ENCODE measurements around the gene PPP6C.
"Not testable (repeated sequence)": the region's sequence is repeated elsewhere in the genome, so short reads cannot be mapped to it uniquely, and the experiment has no call there.

PPP6C gene

DNA sequence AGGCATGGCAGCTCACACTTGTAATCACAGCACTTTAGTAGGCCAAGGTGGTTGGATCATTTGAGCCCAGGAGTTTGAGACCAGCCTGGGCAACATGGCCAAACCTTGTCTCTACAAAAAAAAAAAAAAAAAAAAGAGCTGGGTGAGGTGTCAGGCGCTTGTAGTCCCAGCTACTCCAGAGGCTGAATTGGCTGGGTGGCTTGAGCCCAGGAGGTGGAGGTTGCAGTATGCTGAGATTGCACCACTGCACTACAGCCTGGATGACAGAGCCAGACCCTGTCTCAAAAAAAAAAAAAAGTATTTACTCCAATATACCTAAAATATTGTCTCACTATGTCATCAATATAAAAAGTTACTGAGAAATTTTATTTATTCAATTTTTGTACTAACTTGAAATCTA, 49.0 kb downstream of the PPP6C start:
- DNase-seq: no peak

DNA sequence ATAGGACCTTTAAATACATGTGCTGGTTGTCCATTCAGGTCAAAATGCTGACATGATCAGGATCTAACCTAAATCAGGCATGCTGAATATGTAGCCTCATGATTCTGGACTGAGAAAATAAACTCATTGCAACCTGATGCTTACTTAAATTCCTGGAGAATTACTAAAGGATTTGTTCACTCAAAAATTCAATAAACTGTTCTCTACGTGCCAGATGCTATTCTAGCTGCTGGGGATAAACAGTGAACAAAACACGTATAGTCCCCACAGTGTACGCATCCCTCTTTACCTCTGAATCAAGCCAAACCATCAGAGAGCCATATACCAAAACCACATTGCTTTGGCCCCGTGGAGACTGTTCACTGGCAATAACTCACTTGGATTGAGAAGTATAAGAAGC, 52.4 kb downstream of the PPP6C start:
- DNase-seq: no peak

DNA sequence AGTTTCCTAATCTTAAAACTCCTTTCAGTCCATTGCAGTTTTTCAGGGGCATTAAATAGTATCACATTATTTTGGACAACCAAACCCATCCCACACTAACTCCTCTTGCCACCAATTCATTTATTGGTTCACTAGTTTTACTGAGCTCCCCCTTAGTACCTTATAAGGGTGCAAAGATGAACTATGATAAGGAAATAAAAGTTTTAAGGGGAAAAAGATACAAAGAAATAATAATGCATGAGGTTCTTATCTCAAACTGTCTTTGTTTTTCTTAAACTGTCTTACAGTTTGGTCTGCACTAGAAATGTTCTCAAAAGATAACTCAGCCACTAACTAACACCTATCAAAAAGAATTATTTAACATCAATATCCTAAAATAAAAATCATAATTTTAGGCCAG, 54.6 kb downstream of the PPP6C start:
- DNase-seq: no peak

DNA sequence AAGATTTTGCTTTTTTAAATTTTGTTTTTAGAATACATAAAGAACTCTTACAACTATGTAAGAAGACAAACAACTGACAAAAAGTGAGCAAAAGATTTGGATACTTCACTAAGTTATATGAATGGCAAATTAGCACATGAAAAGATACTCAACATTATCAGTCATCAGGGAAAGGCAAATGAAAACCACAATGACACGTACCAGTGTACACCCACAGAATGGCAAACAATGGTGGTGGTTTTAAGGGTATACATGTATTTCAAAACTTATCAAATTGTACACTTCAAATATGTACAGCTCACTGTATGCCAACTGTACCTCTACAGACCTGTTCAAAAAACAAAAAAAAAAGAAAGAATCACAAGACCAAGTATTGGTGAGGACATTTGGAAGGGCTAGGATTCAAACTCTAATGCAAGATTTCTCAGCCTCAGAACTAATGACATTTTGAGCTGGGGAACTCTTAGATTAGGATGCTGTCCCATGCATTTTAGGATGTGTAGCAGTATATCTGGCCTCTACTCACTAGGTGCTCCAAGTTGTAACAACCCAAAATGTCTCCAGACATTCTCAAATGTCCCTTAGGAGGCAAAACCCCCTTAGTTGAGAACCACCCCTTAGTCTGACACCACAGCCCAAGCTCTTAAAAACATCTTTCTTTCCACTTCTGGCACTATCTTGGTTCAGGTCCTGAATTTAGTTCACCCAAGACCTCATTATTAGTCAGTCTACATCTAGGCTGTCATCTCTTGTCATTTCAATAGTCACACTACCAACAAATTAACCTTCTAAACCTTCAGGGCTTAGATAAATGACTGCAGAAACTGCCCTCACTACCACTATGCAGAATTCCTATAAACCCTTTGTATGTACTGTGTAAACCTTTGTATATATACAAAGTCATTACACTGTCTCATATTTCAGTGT, 55.9 kb downstream of the PPP6C start:
- DNase-seq: no peak

DNA sequence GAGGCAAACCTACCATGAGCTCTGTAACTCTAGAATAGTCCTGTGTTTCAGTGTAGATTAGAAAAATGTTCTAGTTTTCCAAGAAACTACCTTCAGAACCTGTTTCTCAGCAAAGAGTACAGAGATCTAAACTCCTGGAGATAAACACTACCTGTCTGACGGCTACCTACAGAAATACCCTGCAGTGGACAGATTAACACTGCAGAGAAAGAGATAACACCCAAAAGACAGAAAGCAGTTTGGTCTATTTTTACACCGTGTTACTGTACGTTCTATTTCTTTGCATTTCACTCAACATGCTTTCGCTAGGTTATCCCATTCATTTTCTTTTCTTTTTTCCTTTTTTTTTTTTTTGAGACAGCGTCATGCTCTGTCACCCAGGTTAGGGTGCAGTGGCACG, 57.8 kb downstream of the PPP6C start:
- DNase-seq: no peak

DNA sequence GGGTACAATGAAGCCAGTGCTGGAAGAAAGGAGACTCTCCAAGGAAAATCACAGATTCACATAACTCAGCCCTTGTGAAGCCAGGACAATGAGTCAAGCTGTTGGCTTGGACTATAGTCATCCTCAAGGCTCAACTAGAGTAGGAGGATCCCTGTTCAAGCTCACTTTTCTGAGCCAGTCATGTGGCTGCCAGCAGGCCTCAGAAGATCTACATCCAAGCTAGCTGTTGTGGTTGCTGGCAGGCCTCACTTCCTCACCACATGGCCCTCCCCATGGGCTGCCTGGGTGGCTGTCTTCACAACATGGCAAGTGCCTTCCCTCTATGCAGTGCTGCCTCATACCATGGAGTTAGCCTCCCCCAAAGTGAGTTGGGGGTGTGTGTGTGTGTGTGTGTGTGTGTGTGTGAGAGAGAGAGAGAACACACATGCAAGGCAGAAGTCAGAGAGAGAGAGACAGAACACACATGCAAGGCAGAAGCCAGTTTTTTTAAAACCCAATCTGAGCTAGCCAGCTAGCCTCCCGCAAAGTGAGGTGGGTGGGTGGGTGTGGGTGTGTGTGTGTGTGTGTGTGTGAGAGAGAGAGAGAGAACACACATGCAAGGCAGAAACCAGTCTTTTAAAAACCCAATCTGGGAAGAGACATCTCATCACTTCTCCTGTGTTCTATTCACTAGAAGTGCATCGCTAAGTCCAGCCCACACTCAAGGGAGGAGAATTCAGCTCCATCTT, 63.4 kb downstream of the PPP6C start:
- DNase-seq: peak; percentile 83

DNA sequence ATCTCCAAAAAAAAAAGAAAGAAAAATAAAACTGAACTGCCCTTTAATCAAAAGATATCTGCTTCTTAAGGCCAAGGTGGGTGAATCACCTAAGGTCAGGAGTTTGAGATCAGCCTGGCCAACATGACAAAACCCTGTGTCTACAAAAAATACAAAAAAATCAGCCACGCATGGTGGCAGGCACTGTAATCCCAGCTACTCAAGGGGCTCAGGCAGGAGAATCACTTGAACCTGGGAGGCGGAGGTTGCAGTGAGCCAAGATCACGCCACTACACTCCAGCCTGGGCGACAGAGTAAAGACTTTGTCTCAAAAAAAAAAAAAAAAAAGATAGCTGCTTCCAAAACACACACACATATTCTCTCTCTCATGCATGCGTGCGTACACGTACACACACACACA, 64.1 kb downstream of the PPP6C start:
- no peak for DNase-seq

DNA sequence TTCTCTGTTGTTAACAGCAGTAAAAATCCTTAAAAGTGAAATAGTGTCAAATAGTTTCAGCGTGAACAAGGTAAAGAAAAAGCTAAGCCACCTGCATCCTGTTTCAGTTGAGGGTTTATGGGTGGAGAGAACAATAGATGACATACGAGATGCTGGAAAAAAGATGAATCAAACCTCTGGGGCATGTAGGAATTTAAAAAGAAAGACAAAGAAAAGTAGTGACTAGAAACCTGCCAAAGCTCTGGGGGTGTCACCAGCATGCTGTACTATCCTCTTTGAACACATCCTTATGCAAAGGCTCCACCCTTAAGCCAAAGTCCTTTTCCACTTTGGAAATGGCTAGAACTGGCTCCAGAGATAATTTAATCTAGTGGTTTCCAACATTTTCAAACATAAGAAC, 68.5 kb downstream of the PPP6C start:
- no peak for DNase-seq

DNA sequence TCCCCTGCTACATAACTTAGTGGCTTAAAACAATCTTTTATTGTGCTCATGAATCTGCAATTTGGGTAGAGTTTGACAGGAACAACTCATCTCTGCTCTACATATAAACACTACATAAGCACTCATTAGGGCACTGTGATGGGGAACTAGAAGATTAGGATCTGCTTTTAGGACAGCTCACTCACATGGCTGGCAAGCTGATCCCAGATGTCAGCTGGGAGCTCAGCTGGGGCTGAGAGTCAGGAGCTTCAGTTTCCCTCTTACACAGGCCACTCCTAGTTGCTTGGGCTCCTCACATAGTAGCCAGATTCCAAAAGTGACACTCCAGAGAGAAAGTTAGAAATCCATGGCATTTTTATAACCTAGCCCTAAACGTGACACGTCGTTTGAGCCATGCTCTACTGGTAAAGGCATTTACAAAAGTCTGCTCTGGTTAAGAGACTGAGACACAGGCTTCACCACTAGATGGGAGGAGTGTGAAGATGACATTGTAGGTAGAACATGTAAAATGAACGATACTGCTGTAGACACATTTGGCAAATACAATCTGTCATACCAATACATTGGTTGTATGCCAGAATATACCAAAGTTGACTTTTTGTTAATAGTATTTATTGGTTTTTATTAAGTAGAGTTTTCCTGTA, 69.8 kb downstream of the PPP6C start:
- no peak for DNase-seq

DNA sequence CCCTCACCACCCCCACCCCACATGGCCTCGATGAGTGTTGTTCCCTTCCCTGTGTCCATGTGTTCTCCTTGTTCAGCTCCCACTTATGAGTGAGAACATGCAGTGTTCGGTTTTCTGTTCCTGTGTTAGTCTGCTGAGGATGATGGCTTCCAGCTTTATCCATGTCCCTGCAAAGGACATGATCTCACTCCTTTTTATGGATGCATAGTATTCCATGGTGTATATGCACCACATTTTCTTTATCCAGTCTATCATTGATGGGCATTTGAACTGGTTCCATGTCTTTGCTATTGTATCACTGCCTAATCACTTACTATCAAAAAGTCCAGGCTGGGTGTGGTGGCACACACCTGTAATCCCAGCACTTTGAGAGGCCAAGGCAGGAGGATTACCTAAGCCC, 70.9 kb downstream of the PPP6C start:
- not testable (repeated sequence) for DNase-seq

DNA sequence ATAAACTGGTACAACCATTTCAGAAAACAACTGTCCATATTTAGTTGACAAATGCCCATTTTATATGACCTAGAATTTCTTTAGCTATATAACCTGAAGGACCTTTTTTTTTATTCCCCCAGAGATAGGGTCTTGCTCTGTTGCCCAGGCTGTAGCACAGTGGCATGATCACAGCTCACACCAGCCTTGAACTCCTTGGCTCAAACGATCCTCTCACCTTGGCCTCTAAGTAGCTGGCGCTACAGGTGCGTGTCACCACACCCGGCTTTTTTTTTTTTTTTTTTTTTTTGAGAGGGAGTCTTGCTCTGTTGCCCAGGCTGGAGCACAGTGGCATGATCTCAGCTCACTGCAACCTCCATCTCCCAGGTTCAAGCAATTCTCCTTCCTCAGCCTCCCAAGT, 75.1 kb downstream of the PPP6C start:
- not testable (repeated sequence) for DNase-seq

DNA sequence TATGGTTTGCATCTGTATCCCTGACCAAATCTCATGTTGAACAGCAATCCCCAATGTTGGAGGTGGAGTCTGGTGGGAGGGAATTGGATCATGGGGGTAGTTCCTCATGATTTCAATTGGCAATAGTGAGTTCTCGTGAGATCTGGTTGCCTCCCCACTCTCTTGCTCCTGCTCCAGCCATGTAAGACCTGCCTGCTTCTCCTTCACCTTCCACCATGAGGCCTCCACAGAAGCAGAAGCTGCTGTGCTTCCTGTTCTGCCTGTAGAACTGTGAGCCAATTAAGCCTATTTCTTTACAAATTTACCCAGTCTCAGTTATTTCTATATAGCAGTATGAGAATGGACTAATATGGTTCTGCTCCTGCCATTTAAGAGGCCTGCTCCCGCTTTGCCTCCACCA, 79.1 kb downstream of the PPP6C start:
- no peak for DNase-seq

DNA sequence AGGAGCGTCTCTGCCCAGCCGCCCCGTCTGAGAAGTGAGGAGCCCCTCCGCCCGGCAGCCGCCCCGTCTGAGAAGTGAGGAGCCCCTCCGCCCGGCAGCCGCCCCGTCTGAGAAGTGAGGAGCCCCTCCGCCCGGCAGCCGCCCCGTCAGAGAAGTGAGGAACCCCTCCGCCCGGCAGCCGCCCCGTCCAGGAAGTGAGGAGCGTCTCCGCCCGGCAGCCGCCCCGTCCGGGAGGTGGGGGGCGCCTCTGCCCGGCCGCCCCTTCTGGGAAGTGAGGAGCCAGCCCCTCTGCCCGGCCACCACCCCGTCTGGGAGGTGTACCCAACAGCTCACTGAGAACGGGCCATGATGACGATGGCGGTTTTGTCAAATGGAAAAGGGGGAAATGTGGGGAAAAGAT, 81.1 kb downstream of the PPP6C start:
- DNase-seq: not testable (repeated sequence)

DNA sequence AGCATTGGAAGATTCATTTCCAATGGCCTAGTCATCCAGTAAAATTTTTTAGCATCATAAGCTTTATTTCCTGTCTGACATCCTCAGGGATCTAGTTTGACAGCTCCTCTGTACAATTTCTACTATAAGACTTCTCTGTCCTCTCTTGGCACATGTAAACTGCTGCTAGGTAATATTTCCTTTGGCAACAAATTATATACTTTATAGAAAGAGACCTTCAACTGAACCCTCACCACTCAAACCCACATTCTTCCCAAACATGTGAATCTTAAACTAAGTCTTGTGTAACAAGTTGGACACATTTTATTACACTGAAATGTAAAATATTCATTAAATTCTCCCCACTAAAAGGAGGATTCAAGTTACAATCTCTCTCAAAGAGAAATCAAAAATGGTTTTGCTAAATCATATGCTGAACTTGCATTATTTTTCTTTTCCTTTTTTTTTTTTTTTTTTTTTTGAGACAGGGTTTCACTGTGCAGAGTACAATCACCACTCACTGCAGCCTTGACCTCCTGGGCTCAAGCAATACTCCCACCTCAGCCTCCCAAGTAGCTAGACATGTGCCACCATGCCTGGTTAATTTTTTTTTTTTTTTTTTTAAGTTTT, 83.2 kb downstream of the PPP6C start:
- no peak for DNase-seq

DNA sequence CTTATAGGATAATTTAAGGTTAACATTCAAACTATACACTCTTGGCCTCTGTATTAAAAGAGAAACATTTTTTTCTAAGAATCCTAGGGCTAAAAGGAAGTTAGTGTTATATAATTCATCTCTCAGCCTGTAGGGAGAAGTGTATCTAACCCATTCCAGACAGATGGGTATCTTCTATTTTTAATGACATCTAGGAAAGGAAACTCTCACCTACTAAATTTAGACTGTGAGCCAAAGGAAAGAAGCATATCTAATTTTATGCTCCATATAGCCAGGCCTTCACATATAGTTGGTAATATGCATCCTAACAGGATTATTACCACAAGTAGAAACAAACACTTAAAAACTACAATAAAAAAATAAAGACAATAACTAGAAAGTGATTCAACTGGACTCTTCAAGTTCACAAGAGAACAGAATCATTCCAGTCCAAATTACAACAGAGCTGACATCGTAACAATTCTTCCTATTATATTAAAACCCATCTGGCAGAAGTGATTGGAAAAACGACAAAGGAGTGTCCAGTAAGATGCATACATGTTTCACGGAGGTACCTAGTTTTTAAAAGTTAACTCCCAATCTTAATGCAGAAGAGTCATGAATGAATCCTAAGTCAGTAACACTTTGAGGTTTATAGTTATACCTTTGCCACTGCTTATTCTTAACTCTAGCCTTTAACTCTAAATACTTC, 85.7 kb downstream of the PPP6C start:
- DNase-seq: no peak

DNA sequence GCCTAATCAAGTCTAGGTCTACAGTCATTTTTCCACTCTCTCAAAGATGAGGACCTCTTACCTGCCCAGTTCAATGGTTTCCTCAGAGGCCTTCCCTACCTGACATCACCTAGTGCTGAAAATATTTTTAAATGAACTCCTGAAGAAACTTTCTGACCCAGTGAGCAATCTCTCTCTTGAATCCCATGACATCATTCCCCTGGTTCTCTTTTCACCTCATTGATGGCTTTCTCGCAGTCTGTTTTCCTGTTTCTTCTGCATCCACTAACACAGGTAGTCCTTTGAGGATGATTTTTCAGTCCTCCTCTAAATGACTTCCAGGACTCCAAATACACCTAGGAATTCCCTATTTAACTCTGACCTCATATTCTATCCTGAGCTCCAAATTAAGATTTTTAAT, 86.6 kb downstream of the PPP6C start:
- no peak for DNase-seq

DNA sequence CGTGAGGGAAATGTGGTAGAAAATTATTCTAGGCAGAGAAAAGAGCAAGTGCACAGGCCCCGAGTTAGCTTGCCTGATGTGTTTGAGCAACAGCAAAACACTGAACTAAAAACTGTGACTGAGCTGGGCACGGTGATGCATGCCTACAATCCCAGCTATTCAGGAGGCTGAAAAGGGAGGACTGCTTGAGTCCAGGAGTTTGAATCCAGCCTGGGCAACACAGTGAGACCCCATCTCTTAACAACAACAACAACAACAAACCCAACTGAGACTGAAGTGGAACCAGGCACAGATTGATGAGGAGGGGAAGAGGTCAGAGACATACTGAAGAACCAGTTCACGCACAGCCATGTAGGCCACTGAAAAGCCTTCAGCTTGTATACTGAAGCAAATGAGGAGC, 88.8 kb downstream of the PPP6C start:
- DNase-seq: no peak

DNA sequence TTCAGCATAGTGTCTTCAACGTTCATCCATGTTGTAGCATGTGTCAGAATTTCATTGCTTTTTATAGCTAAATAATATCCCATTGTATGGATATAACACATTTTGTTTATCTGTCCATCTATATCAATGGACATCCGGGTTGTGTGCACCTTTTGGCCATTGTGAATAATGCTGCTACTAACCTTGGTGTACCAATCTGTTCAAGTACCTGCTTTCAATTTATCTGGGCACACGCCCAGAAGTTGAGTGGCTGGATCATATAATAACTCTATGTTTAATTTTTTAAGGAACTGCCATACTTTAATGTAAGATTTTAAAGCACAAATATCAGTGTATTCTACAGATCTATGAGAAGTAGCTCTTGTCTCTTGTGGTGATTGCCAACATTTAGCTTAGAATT, 89.8 kb downstream of the PPP6C start:
- DNase-seq: no peak
